HG02938 (cell line): Measurements from ENCODE around the gene CLDN14.
"Not testable (repeated sequence)": the region's sequence is repeated elsewhere in the genome, so short reads cannot be mapped to it uniquely, and the experiment has no call there.

Source experiments
- ATAC-seq: cut with Tn5 transposase; IDR thresholded peaks from one replicate; pipeline ENCODE4 v1.9.1; 2021; ENCODE audit warnings: mild to moderate bottlenecking, moderate library complexity; ENCODE audit not compliant: unreplicated experiment

CLDN14 gene

DNA sequence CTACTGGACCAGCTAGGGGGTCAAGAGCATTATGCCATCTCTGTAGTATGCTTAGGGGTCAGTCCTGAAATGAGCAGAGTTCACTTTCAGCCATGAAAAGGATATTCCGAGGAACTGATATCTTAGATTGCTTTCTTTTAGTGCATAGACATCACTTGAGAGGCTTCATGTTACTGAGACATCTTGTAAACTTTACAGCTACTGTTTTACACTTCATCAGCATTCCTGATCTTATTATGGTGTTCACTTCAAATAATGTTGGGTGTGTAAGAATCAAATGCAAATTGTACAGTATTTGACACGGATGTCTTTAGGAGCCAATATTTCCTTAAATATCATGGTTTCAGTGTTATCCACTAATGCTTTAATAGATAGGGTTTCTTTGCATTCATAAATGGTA, 22.4 kb upstream of the CLDN14 start:
- ATAC-seq, result no peak

DNA sequence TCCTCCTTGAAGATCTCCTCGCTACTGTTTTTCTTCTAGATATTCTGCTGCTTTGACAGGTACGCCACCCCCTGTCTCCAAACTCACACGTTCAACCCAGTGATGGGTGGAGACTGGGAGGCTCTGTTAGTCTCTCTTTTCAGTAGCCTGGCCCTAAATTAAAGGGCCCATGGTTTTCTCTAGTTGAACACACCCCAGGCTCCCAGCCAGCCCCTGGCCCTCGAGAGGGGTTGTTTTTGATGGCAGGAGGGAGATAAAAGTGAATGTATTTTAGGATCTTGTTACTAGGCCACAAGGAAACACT, 21.6 kb upstream of the CLDN14 start:
- no peak for ATAC-seq

DNA sequence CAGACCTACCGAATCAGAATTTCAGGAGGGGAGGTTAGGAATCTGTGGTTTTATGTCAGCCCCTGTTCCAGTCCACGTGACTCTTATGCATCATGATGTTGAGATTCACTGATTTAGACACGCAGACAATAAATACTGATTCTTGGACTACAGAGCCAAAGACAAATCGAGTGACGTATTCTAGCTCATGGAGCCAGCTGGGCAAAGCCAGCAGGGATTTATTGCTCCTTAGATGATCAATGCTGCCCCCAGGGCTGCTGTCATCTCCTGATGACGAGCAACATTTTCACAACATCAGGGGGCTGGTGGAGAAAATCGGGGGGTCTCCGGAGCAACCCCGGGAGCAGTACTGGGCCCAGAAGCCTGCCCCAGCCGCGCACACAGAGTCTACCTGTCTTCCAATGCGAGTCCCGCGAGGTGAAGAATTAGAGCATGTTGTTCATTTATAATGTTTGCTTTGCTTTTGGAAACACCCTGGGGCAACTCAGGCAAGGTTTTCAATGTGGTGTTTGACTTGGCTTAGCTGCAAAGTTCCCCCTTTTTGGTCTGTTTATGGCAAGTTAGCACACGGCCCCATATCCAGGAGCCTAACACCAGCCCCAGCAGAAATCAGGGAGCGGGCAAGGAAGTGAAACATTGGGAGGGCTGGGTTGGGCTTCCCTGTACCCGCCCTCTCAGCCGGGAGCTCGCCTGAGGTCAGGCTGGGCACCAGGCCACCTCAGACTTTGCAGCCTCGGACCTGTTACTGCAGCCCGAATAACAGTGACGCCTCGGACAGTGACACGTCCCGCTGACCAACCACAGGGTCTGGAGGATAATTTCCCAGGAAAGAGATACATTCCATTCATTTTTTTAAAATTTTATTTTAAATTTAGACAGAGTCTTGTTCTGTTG, 19.9 kb upstream of the CLDN14 start:
- no peak for ATAC-seq

DNA sequence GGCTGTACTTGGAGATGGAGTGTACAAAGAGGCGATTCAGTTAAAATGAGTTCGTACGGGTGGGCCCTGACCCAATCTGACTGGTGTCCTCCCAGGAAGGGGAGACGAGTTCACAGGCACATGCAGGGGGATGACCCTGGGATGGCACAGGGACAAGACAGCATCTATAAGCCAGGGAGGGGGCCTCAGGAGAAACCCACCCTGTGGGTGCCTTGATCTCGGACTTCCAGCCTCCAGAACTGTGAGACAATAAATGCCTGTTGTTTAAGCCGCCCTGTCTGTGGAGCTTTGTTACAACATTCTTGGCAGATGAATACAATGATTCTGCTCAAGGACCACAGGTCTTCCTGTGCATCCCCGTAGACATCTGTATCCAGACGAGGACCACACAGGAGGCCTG, 14.6 kb upstream of the CLDN14 start:
- ATAC-seq, result no peak

DNA sequence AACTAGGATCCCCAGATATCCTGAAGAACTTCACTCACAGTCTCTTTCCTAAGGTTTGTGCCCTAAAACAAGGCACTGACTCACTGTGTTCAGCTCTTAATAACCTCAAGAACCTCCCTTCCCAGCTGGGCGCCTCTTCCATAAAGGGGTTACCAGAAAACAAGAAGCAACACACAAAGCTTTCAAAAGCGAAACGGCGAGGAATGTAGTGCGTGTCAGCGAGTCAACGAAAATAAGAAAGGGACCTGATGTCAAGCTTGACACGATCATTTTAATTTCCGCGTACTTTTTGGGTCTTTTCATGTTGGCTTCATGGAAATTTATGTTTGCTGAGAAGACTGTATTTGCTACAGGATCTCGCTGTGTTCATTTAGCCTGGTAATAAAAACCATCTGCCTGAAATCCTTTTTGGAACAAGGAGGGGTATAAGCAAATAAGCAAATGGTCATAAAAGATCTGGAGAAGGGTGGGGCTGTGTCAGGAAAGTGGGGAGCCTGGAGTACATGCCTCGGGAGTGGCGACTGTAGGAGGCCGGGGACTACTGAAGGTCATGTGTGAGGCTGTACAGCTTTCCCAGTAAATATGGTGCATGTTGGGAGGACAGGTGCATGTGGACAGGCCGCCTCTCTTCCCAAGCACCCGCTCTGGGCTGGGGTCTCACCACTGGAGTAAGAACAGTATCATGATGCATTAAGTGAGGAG, 11.4 kb upstream of the CLDN14 start:
- no peak for ATAC-seq

DNA sequence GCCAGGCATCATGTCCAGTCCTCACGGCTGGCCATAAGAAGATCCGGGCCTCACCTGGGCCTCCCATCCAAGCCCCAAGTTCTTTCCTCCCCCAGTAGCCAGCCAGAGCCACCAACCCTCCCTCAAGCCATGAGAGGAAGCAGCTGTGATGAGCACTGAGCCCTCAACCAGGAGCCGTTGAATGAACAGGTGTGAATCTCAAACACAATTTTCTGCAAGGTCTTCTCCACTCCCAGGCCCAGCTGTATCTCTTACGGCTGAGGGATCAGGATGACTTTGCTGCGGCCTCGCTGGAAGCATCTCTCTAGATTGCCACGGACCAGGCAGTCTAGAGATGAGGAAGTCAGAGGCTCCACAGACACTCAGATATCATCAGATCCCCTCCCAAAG, 9.8 kb upstream of the CLDN14 start:
- ATAC-seq, result no peak

DNA sequence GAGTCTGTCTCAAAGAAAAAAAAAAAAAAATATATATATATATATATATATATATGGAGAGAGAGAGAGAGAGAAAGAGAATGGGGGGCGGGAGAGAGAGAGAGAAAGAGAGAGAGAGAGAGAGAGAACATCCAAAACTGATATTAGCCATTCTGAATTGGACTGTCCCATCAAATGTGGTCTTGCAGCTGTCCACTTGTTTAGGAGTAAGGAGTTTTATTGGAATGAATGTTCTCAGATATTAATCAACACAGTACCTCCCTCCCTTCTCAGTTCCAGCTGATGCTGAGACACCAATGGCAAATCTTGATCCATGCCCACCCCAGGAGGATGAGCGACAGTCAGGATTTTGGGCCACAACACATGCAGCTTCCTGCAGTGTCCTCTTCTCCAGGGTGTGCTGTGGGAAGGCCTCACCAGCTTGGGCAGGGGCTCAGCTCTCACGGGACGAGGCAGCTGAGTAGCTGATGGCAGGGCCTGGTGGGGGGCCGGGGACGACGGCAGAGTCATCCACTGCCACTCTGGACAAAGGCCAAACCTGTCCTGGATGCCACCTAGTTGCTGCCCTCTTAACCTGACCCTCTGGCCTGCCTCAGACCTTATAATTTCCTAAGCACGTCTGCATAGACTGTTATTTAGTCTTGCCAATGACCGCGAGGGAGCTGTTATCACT, 9.3 kb upstream of the CLDN14 start:
- ATAC-seq, result no peak

DNA sequence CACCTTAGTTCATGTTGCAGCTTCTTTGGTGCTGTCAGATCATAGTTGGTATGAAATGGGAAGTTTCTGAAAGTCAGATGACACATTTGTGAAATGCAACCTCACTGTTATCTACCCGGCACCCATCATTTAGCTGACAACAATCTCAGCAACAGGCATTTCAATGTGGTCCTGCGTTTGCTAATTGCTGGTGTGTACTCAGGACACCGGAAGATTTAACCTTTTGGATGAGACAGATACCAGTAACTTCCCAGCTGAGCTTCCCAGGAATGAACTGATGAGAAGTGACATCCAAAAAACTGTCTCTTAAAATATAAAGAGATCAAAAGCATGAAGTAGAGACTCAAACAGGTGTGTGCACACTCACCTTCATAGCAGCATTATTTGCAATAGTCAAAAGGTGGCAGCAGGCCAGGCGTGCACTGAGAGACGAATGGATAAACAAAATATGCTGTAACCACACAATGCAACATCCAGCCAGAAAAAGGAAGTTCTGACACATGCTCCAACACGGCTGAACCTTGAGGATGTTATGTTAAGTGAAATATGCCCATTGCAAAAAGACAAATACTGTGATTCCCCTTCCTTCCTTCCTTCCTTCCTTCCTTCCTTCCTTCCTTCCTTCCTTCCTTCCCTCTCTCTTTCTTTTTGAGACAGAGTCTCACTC, 7.9 kb upstream of the CLDN14 start:
- no peak for ATAC-seq

DNA sequence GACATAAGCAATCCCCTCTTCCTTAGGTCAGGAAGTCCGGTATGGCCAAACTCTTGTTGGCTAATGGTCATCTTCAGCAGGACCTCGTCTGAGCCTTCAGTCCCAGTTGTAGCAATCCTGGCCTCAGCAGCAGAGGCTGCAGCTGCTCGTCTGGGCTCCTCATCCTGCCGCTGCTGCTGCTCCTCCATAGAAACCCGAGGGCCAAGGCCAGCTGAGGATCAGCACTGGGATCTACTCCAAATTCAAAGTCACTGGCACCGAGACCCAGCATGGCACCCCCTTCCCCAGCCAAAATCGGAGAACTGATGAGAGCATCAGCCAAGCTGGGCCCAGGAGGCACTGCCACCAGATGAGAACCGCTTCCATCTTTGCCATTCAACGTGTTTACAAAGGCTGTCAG, 6.3 kb upstream of the CLDN14 start:
- no peak for ATAC-seq

DNA sequence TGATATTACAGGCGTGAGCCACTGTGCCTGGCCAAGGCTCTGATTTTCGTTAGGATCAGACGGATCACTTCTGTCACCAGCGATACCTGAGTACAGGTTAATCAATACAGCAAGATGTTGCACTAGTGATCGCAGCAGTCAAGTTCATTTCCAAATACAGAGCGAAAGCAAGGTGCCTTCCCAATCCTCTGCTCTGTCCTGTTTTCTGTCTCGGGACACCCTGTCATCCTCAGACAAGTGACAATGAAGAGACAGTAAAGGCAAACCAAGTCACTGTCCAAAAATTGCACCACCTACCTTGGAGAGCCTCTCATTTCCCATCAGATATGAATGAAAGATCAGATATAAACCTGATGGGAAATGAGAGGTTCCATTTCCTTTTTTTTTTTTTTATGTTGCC, 5.6 kb upstream of the CLDN14 start:
- ATAC-seq, result no peak

DNA sequence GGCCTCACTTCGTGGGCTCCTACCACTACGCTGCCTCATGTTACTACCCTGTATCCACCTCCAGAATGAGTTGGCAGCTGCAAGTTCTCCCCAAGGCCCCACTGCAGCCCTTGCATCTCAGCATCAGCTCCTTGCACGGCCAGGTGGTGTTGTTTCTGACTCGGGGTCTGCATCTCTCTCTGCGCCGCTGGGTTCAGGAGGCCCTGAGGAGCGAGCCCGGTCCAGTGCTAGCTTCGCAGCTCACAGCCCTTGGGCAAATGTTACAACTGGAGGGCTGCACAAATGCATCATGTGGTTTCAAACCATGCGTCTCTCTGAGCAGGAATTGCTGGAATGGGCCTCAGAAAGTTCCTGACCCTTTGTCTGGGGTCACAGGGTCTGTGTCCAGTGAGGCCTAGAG, 3.2 kb upstream of the CLDN14 start:
- ATAC-seq, result no peak

DNA sequence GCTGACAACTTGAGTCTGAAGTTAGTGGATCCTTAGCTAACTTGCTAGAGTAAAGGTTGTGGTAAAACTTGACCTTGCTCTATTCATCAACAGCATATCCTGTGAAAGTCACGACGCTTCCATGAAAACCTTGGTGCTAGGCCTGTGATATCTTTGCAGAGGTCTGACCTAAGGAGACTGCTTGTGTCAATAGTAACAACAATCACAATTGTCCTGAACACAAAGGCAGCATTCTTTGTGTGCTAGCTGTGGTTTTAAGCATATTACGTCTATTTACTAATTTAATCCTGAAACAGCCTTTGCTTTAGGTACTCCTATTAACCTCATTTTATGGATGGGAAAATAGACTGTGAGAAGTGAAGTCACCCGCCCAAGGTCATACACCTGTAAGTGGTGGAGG, 2.8 kb upstream of the CLDN14 start:
- ATAC-seq, result no peak

DNA sequence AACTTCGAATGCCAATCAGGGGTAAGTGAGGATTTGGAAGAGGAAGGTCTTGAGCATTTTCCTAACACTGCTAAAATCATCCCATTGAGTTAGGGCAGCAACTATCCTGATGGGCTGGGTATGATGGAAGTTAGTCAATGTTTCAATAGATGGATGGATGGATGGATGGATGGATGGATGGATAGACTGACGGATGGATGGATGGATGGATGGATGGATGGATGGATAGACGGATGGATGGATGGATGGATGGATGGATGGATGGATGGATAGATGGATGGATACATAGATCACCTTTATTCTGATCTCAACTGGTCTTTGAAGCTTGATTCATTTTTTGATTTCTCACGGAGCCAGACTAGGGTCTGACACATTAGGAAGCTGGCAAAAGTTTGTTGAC, 2.3 kb upstream of the CLDN14 start:
- no peak for ATAC-seq

DNA sequence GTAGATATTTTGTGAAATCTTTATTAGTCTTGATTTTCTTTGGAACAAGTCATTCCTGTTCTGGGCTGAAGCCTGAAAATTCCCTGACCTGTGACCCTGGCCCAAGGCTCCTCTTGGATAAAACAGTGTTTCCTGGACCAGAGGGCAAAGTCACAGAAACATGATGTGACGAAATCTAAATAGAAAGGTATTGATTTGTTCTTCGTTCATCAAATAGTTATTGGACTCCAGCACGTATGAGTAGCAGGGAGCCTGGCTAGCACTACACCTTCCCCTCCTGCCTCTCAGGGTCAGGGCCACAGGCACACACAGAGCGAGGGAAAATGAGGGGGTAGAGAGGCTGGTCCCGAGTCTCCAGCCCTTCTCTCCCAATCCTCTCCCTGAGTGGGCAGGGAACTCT, 1.7 kb upstream of the CLDN14 start:
- no peak for ATAC-seq

DNA sequence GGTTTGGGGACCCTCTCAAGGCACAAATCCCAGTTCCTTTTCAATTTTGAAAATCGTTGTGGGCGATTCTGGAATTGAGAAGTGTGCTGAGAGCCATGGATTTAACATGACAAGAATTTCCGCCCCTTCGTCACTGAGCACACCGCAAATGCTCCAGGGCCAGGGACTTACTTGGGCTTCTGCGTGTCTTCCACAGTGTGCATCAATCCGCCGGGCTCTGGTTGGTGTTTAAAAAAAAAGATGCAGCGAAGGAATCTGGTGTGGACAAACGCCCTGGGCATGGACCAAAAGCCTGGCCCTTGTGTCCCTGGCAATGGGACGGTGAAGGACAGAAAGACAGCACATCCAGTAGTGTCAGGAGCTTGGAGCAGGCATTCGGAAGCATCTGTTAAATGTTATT, 696 bp upstream of the CLDN14 start:
- ATAC-seq, result no peak

DNA sequence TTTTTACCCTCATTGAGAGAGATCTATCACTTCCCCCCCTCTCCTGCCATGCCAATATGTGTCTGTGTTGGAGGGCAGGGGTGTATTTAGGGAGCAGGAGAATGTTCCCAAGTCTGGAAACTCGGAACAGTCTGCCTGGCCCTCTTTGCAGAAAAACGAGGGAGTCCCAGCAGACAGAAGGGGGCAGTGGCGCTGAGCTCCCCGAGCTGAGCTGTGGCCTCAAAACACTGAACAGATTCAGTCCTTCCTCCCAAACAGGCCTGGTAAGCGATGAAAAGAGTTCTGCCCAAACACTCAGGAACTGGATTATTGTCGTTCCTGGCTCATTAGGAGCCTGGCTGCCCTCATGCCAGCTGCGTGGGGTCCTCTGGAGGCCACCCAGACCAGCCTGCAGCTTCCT, 981 bp downstream of the CLDN14 start:
- ATAC-seq, result no peak

DNA sequence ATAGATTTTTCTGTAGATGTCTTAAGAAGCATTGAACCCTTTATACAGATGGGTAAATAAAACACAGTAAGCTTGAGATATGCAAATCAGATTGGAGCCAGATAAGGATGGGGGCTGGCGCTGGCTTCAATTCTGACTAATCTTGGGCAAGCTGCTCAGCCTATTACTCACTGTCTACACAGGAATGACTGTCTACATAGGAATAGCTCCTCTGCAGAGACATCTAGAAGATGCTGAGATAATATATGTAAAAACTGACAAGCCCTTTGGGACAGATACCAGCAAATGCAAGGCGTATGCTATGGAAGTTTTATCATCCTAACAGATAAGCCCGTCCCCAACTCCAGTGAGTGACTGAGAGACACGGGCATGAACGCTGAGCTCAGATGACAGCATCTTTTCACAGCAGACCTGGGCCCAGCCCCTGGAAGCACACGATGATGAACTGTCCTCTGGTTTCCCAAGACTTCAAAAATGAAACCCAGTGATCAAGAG, 1.7 kb downstream of the CLDN14 start:
- no peak for ATAC-seq

DNA sequence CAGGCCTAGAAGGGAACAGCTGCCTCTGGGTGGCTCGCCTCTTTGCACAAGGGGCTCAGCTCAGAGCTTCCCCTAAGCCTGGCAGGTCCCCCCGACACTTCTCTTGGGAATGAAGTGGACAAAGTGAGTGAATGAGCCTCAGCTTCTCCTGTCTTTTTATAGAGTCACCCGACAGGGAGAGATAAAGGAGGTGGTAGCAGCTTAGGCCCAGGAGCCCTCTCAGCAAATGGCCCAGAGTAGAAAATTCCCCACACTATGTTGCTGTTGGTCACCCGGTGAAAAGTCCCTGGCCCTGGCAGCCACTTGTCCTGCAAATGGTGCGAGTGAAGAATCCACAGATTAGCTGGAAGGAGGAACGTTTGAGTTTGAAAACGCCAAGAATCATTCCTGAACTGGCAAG, 2.4 kb downstream of the CLDN14 start:
- ATAC-seq, result no peak

DNA sequence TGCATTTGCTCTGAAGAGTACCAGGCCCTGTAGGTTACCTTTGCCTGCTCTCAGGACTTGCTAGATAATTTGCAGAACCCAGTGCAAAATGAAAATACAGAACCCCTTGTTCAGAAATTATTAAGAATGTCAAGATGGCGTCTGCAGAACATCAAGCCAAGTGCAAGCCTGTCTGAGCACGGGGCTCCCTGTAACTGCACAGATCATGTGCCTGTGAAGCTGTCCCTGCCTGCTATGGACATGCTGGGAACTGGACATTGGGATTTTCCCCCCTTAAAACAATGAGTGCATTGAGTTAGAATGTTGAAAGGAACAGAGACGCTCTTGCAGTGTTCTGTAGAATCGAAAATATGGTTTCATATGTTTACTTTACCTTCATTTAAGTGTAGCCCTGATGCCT, 2.9 kb downstream of the CLDN14 start:
- no peak for ATAC-seq

DNA sequence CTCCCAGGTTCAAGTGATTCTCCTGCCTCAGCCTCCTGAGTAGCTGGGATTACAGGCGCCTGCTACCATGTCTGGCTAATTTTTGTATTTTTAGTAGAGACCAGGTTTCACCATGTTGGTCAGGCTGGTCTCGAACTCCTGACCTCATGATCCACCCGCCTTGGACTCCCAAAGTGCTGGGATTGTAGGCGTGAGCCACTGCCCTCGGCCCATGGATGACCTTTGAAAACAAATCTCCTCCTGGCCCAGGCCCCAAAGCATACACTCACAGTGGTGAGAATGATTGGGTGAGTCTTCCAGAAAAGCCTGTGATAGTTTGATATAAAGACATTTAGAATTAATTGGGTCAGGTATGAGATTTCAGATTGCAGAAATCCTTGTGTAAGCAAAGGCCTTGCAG, 3.4 kb downstream of the CLDN14 start:
- ATAC-seq, result not testable (repeated sequence)

DNA sequence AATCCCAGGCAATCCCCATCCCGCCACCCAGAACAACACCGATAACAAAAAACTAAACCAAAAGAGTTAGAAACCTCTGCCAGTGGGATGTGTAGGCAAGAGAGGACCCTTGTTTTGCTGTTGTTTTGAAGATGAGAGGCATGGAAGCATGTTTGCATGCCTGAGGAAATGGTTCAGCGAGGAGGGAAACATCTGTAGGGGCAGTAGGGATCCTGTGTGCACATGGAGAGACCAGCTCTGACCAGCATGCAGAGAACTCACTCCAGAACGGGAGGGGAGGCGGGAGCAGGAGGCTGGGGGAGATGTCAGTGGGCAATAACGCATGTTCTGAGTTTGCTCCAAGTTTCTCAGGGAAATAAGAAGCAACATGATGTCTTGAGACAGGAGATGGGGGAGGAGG, 5.3 kb downstream of the CLDN14 start:
- ATAC-seq, result no peak
